ENCODE results near the gene WBP4. TPM values are rescaled to one million over a fixed set of nuclear protein-coding genes. Genes with fewer than 3 reads are reported as not detected.

The WBP4 gene
- total RNA-seq, 1 experiment from 2014 or later, result 7.2 TPM

DNA sequence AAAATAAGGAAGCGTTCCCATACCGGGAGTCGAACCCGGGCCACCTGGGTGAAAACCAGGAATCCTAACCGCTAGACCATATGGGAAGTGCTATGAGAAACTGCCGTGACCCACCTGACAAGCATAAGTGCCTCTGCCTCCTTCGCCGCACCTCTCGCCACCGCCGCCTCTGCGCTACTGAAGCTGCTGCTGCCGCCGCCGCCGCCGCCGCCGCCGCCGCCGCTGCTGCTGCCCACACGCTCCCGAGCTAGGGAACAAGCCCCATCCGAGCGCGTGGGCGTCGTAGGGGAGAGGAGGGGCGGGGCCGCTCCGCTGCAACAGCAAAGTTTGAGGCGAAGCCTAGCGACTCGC is 610 bp upstream of the WBP4 start:
- Histone ChIP-seq H4K91ac (ENCODE audit: insufficient read length, low read depth, low read length) (no peak overlapping the region), H2BK12ac (ENCODE audit: insufficient read length, low read depth, low read length) (no peak overlapping the region), H3K23me2 (ENCODE audit: insufficient read length, low read depth, low read length, poor library complexity, severe bottlenecking) (no peaks in the 10 kb centered on the region), H3K18ac (ENCODE audit: insufficient read length, low read depth, low read length) (peak overlapping the region; percentile 74), H2AK5ac (ENCODE audit: insufficient read length, low read length) (no peak overlapping the region), H2BK120ac (ENCODE audit: low read depth, low read length, poor library complexity, severe bottlenecking) (no peak overlapping the region), H4K20me1 (ENCODE audit: control insufficient read depth, insufficient read depth, insufficient read length) (no peaks in the 10 kb centered on the region), H3K23ac (ENCODE audit: insufficient read length, low read depth, low read length) (no peak overlapping the region), H3K9me3 (ENCODE audit: control insufficient read depth, low read depth, low read length) (no peaks in the 10 kb centered on the region), H3K9ac (ENCODE audit: extremely low read depth, insufficient read length, low read length) (peak overlapping the region; percentile 81), H2BK5ac (ENCODE audit: insufficient read length, low read length) (no peak overlapping the region), H3K4ac (ENCODE audit: low read depth, low read length) (no peak overlapping the region; the same call in 1 of the 2 replicates), H3T11ph (ENCODE audit: low read length) (no peak overlapping the region), H4K5ac (ENCODE audit: insufficient read length, low read depth, low read length) (no peak overlapping the region), H3K56ac (ENCODE audit: insufficient read length, low read depth, low read length) (no peak overlapping the region), H3K79me1 (ENCODE audit: insufficient read depth, low read depth, low read length, poor library complexity, severe bottlenecking) (no peaks in the 10 kb centered on the region), H2BK15ac (ENCODE audit: low read depth, low read length) (no peak overlapping the region), H3K4me1 (ENCODE audit: insufficient read depth, low read length) (no peaks in the 10 kb centered on the region), H3K27me3 (ENCODE audit: insufficient read depth, low read length) (no peaks in the 10 kb centered on the region), H3K14ac (ENCODE audit: insufficient read depth, low read length) (peak overlapping the region; percentile 89), H2BK20ac (ENCODE audit: low read depth, low read length, poor library complexity, severe bottlenecking) (no peak overlapping the region), H3K79me2 (ENCODE audit: insufficient read depth, low read length) (no peaks in the 10 kb centered on the region), H2AFZ (ENCODE audit: low read length) (no peak overlapping the region), H3K4me2 (ENCODE audit: insufficient read depth, insufficient read length, low read length) (peak overlapping the region; percentile 69), H4K8ac (replicated peaks; ENCODE audit: insufficient read length, low read depth, low read length) (no peak overlapping the region), H3K27ac (ENCODE audit: insufficient read length, low read depth, low read length) (peak overlapping the region; percentile 41)
- H3K27ac Mint-ChIP-seq, result peak overlapping the region; percentile 99 to 100 (median 99)
- H3K36me3 Mint-ChIP-seq (ENCODE audit: insufficient read depth in 1 of 3, low read depth in 3 of 3), result peaks cover 2 to 22% (median 22%) of the 10 kb centered on the region in 3 experiments; a peak in 4 of 7 replicates
- TF ChIP-seq, protein P1, sequence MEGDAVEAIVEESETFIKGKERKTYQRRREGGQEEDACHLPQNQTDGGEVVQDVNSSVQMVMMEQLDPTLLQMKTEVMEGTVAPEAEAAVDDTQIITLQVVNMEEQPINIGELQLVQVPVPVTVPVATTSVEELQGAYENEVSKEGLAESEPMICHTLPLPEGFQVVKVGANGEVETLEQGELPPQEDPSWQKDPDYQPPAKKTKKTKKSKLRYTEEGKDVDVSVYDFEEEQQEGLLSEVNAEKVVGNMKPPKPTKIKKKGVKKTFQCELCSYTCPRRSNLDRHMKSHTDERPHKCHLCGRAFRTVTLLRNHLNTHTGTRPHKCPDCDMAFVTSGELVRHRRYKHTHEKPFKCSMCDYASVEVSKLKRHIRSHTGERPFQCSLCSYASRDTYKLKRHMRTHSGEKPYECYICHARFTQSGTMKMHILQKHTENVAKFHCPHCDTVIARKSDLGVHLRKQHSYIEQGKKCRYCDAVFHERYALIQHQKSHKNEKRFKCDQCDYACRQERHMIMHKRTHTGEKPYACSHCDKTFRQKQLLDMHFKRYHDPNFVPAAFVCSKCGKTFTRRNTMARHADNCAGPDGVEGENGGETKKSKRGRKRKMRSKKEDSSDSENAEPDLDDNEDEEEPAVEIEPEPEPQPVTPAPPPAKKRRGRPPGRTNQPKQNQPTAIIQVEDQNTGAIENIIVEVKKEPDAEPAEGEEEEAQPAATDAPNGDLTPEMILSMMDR (conservative IDR thresholded peaks at IDR 0.05), result no peak
- no peaks in the 10 kb centered on the region for H3K9me3 Mint-ChIP-seq
- DNase-seq, result peak; percentile 74
- H3K4me3 Mint-ChIP-seq, result peak overlapping the region; percentile 99
- peaks cover 7% of the 10 kb centered on the region for H3K27me3 Mint-ChIP-seq (ENCODE audit: low read depth)
- H3K4me1 Mint-ChIP-seq, result peaks cover 25 to 29% of the 10 kb centered on the region in 2 experiments
- WGBS (ENCODE audit: extremely low coverage, insufficient read length, low lambda C conversion rate), result no CpG with 5 or more reads among the region's 35 CpGs
